Fibroblast of pulmonary artery (primary cell): ENCODE measurements around the gene KLK10.

Experiments used
- DNase-seq: peaks from one replicate; pipeline ENCODE4 v3.0.0-alpha.2; 2010; ENCODE audit warnings: low read depth
- H3K4me3 ChIP-seq: replicated peaks from 2 replicates; pipeline ENCODE4 v1.5.1; 2011; ENCODE audit warnings: low read depth, mild to moderate bottlenecking, control low read depth, low read length, moderate library complexity
- CTCF ChIP-seq: IDR thresholded peaks from 2 replicates; pipeline ENCODE4 v1.5.1; 2011; ENCODE audit warnings: mild to moderate bottlenecking, control low read depth, low read length, inconsistent platforms; ENCODE audit errors: missing control alignments

KLK10 gene

GRCh38 chr19:51020988-51021651 is 1.6 kb upstream of the KLK10 start:
- DNase-seq = peak; percentile 69
- H3K4me3 ChIP-seq = no peak overlapping the region
- TF ChIP-seq CTCF = peak; percentile 82

GRCh38 chr19:51018745-51019543 is 565 bp downstream of the KLK10 start:
- H3K4me3 ChIP-seq = peak overlapping the region; percentile 32
- no peak for TF ChIP-seq CTCF
- peak; percentile 6 for DNase-seq

- peak; percentile 66 for TF ChIP-seq CTCF
- peak; percentile 57 for DNase-seq
- H3K4me3 ChIP-seq = no peak overlapping the region
Measured at GRCh38 chr19:51016798-51017683, 2.5 kb downstream of the KLK10 start.

GRCh38 chr19:51015691-51016267 is 3.7 kb downstream of the KLK10 start:
- no peak for DNase-seq
- no peak overlapping the region for H3K4me3 ChIP-seq
- no peak for TF ChIP-seq CTCF

- H3K4me3 ChIP-seq = no peak overlapping the region
- no peak for TF ChIP-seq CTCF
- DNase-seq = no peak
Measured at GRCh38 chr19:51014242-51014641, 5.3 kb downstream of the KLK10 start.

- no peak for TF ChIP-seq CTCF
Measured at GRCh38 chr19:51012661-51013190, 6.8 kb downstream of the KLK10 start.

More at GRCh38 chr19:51012661-51013190, 6.8 kb downstream of the KLK10 start:
- H3K4me3 ChIP-seq = no peak overlapping the region
- no peak for DNase-seq
